Activated naive CD8-positive, alpha-beta T cell (primary cell): ENCODE measurements around the gene FOXJ1.
A peak's percentile ranks its signal among the peaks of the same experiment; 100 is the strongest.

Source experiments
- H3K27ac Mint-ChIP-seq: one replicate; pipeline ENCODE4 v1.8.0; 2021; ENCODE audit warnings: mixed read lengths
- H3K27me3 Mint-ChIP-seq: one replicate; pipeline ENCODE4 v1.8.0; 2021; ENCODE audit warnings: mixed read lengths
- H3K36me3 Mint-ChIP-seq: one replicate; pipeline ENCODE4 v1.8.0; 2021; ENCODE audit warnings: mixed read lengths
- H3K4me1 Mint-ChIP-seq: one replicate; pipeline ENCODE4 v1.8.0; 2021; ENCODE audit warnings: low read depth, mixed read lengths
- H3K4me3 Mint-ChIP-seq: one replicate; pipeline ENCODE4 v1.8.0; 2021; ENCODE audit warnings: mild to moderate bottlenecking, mixed read lengths
- H3K9me3 Mint-ChIP-seq: one replicate; pipeline ENCODE4 v1.8.0; 2021; ENCODE audit warnings: low read depth, mixed read lengths

The FOXJ1 gene

DNA sequence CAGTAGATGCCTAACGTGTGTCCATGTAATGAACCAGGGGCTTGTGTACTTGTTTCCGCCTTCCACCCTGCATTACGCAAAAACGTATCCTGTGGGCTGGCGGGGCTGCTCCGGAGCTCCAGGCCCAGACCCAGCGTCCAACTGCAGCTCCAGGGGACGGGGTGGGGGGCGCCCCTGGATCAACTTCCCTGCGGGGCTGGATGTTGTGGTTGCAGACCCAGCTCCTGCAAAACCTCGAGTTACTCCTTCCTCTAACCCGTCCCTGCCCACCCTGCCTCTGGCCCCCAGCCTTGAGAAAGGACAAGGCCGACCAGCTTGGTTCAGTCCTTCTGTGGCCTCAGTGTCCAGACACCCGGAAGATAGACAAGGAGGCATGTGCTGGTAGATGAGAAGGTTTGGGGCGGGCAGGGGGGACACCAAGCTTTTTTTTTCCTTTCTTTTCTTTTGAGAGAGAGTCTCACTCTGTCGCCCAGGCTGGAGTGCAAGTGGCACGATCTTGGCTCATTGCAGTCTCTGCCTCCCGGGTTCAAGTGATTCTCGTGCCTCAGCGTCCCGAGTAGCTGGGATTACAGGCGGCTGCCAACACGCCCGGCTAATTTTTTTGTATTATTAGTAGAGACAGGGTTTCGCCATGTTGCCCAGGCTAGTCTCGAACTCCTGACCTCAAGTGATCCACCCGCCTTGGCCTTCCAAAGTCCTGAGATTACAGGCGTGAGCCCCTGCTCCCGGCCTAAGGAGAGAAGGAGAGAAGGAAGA lies 36.7 kb downstream of the FOXJ1 start:
- peak overlapping the region; percentile 96 for H3K27ac Mint-ChIP-seq
- no peaks in the 10 kb centered on the region for H3K27me3 Mint-ChIP-seq
- peaks cover 22% of the 10 kb centered on the region for H3K4me1 Mint-ChIP-seq
- H3K36me3 Mint-ChIP-seq, result peaks cover 2% of the 10 kb centered on the region
- H3K9me3 Mint-ChIP-seq, result no peaks in the 10 kb centered on the region
- peak overlapping the region; percentile 95 for H3K4me3 Mint-ChIP-seq

DNA sequence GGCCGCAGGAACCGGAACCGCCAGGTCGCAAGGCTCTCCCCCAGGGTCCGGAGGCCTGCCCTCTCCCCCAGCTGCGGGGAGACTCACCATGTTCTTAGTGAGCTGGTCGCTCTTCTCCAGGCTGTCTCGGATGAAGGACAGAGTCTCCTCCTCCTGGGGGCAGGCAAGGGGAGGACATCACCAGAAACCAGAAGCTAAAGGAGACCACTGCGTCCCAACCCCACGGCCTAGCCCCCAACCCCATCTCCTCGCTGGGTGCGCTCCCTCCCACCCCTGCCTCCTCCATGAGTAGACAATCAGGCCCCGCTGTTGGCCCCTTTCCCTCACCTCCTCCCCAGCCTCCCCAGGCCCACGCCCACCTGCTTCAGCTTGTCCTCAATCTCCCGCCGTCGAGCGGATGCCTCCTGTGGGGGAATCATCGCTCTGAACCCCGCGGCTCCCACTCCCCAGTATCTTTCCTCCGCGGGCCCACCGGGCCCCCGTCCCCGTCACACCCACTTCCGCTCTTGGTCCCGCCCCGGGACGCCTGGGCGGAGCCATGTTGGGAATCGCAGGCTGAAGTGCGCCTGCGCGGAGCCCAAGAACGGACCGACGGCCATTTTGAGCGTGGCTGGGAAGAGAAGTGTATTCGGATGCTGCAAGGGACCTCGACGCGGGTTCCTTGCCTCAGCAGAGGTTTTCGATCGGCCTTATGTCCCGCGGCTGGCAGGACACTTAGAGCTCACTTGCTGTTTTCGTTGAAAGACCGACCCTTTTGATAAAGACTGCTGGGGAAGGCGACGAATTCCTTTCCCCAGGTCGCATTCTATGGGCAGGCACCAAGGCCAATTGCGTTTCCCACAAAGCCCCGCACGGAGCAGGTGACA lies 37.5 kb downstream of the FOXJ1 start, which contains the start of gene EXOC7:
TSS of gene EXOC7 (minus strand) at position 514 of the 866 bp plus-strand sequence. CDS start at position 419, 95 bp downstream.
- Mint-ChIP-seq H3K27ac (peak within 1 kb of the TSS; percentile 96), H3K4me3 (peak within 1 kb of the TSS; percentile 95), H3K36me3 (peaks cover 2% of the 10 kb centered on the region), H3K27me3 (no peaks in the 10 kb centered on the region), H3K4me1 (peaks cover 22% of the 10 kb centered on the region), H3K9me3 (no peaks in the 10 kb centered on the region)

DNA sequence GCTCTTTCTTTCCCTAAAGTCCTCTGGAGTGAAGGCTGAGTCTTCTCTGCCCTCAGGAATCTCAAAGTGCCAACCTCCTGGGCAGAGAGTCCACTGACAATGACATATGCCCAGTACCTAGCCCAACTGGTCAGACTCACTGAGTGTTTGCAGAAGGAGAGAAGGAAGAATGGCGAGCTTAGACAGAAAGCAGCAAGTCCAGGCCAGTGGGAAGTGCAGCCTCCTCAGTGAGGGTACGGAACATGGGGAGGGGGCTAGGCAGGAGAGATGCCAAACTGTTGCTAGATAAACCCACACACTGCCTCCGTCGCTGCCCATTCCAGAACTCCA lies 38.1 kb downstream of the FOXJ1 start:
- H3K36me3 Mint-ChIP-seq, result peaks cover 2% of the 10 kb centered on the region
- peaks cover 22% of the 10 kb centered on the region for H3K4me1 Mint-ChIP-seq
- H3K27me3 Mint-ChIP-seq, result no peaks in the 10 kb centered on the region
- peak overlapping the region; percentile 96 for H3K27ac Mint-ChIP-seq
- peak overlapping the region; percentile 95 for H3K4me3 Mint-ChIP-seq
- no peaks in the 10 kb centered on the region for H3K9me3 Mint-ChIP-seq

DNA sequence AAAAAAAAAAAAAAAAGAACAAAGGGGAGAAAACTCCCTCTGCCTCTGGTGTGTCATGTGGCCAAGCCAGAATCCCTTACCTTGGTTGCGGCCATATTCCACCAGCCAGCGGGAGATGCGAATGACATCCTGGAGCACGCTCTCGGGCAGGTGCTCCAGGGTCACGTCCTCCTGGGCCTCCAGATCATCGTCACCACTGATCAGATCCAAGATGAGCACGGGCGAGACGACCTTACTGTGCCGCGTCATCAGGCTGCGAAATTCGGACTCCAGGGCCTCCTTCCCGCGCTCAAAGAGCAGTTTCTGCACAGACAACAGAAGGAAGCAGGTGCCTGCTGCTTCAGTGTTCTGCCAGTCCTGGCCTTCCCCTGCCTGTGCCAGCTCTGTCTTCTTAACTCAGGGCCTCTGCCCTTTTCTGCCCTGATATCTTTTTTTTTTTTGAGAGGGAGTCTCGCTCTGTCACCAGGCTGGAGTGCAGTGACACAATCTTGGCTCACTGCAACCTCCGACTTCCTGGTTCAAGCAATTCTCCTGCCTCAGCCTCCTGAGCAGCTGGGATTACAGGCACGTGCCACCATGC lies 43.2 kb downstream of the FOXJ1 start:
- Mint-ChIP-seq H3K27me3 (no peaks in the 10 kb centered on the region), H3K4me1 (peaks cover 17% of the 10 kb centered on the region), H3K36me3 (peaks cover 4% of the 10 kb centered on the region), H3K27ac (no peak overlapping the region), H3K4me3 (no peak overlapping the region), H3K9me3 (no peaks in the 10 kb centered on the region)

DNA sequence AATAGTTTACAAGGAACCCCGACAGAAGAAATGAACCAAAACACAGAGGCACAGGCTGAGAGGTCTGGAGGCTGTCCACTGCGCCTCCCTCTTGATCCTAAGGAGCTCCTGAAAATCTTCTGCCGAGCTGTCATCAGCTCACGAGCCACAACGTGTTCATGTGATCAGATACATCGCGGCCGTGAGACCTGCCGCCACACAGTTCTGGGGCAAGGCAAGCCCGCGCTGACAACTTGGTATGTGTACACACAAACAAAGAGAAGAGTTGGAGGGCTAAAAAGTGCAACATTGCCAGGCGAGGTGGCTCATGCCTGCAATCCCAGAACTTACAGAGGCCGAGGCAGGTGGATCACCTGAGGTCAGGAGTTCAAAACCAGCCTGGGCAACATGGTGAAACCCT lies 45.1 kb downstream of the FOXJ1 start:
- Mint-ChIP-seq H3K9me3 (no peaks in the 10 kb centered on the region), H3K27ac (peak overlapping the region; percentile 50), H3K4me1 (peaks cover 6% of the 10 kb centered on the region), H3K4me3 (no peak overlapping the region), H3K36me3 (peaks cover 2% of the 10 kb centered on the region), H3K27me3 (no peaks in the 10 kb centered on the region)

DNA sequence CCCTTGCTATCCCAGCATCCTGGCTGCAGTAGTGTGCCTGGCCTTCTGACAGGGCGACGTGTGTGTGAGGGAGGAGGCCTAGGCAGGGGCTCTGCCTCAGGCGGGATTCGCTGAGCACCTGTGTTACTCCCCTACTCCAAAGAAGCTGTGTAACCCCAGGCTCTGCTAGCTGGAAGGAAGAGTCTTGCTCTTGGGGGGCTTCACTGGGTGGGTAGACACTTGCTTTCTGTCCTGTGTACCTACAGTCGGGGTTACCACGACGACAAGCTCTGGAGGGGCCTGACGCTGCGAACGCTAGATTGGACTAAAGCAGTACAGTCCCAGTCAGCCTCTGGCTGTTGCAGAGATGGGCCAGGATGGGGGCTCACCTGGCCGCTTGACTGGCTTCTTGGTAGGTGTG lies 47.0 kb downstream of the FOXJ1 start:
- Mint-ChIP-seq H3K9me3 (no peaks in the 10 kb centered on the region), H3K36me3 (peaks cover 2% of the 10 kb centered on the region), H3K4me3 (no peak overlapping the region), H3K27ac (no peak overlapping the region), H3K4me1 (peaks cover 4% of the 10 kb centered on the region), H3K27me3 (no peaks in the 10 kb centered on the region)

DNA sequence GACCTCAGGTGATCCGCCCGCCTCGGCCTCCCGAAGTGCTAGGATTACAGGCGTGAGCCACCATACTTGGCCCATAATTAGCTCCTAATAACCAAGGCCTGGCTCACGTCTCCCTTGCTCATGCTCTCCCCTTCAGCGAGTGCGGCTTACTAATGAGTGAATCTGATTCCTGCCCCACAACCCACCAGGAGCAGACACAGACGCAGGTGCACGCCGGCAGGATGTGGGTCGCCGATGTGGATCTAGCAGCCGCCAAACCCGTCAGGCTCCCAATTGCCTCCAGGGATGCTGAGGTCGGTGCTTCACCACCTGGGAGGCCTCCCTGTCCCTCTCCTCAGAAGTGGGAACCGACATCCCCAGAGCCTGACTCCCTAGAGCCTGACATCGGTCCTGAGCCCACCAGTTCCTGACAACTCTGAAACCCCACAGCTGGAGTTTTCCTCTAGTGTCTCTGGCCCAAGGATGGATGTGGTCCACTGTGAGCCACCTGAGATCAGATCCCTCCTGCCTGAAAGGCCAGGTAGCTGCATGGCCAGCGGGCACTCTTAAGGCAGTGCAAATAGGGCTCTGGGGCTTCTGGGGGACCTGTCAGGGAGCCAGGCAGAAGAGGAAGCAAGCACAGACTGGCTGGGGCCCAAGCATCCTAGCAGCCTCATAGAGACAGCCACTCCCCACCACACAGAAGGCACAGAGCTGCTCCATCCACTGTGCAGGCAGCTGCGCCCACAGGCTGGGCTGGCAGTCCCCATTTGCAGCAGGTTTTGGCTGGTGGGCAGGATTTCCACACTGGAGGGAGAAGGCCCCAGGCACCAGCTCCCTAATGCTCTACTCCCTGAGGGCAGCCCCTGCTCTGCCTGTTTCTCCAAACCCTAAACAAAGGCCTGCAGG lies 48.3 kb downstream of the FOXJ1 start:
- Mint-ChIP-seq H3K4me3 (no peak overlapping the region), H3K36me3 (peaks cover 2% of the 10 kb centered on the region), H3K9me3 (no peaks in the 10 kb centered on the region), H3K27me3 (no peaks in the 10 kb centered on the region), H3K27ac (no peak overlapping the region), H3K4me1 (peaks cover 4% of the 10 kb centered on the region)

DNA sequence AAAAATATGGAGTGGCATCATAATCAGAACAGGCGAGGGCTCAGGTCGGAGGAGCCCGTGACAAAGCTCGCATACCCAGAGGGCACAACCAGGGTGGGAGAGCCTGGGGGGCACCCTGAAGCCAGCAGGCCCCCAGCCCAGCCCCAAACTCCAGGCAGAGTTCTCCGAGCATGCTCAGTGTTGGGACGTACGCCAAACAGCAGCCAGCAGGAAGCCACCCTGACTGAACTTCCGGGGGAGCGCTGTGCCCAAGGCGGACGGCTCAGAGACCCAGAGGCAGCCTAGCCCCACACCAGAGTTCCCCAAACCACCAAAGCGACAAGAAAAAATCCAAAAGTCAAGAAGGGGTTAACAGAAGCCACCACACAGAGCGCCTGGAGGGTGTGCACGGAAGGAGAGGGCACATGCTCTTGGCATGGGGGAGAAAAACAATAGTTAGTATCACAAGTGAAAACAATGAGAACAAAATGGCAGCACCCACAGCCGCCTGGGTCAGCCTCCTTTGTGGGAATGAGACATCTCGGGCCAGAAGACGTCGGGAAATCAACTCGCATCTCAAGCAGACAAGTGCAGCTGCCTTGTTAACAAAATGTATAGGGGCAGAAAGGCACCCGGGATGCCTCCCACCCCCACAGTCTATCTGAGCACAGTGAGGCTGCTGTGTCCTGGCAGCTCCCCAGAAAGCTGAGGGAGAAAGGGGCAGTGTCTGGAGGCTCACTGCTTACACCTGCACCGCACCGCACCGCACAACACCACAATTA lies 49.3 kb downstream of the FOXJ1 start:
- H3K4me3 Mint-ChIP-seq, result peak overlapping the region; percentile 61
- H3K9me3 Mint-ChIP-seq, result no peaks in the 10 kb centered on the region
- H3K4me1 Mint-ChIP-seq, result peaks cover 4% of the 10 kb centered on the region
- peak overlapping the region; percentile 90 for H3K27ac Mint-ChIP-seq
- H3K36me3 Mint-ChIP-seq, result peaks cover 2% of the 10 kb centered on the region
- no peaks in the 10 kb centered on the region for H3K27me3 Mint-ChIP-seq

DNA sequence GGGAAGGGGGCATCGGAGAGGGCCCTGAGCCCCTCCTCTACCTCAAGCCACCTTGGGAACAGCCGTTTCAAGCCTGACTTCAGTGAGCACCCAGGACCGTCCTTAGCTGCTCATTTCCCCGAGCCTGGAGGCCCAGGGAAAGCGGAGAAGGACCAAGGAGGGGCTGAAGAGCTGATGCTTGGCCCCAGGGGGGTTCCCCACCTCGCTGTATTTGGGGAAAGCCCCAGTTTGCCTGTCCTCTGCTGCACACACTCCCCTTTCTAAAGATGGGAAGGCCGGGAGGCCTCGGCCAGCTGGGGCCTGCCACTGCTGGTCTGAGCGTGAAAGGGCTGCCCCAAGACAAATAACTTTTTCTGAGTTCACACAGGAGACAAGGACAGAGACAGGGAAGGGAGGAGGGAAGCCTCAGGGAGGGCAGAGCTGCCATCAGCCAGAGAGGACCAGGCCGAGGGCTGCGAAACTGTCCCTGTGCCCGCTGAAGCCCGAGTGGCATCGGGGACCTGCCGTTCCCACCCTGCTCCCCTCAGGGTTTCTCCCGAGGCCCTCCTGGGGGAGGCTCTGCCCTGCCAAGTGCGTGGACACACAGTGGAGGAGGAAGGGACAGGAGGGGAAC lies 50.4 kb downstream of the FOXJ1 start:
- Mint-ChIP-seq H3K9me3 (no peaks in the 10 kb centered on the region), H3K27ac (no peak overlapping the region), H3K27me3 (no peaks in the 10 kb centered on the region), H3K36me3 (no peaks in the 10 kb centered on the region), H3K4me3 (no peak overlapping the region), H3K4me1 (peaks cover 4% of the 10 kb centered on the region)

DNA sequence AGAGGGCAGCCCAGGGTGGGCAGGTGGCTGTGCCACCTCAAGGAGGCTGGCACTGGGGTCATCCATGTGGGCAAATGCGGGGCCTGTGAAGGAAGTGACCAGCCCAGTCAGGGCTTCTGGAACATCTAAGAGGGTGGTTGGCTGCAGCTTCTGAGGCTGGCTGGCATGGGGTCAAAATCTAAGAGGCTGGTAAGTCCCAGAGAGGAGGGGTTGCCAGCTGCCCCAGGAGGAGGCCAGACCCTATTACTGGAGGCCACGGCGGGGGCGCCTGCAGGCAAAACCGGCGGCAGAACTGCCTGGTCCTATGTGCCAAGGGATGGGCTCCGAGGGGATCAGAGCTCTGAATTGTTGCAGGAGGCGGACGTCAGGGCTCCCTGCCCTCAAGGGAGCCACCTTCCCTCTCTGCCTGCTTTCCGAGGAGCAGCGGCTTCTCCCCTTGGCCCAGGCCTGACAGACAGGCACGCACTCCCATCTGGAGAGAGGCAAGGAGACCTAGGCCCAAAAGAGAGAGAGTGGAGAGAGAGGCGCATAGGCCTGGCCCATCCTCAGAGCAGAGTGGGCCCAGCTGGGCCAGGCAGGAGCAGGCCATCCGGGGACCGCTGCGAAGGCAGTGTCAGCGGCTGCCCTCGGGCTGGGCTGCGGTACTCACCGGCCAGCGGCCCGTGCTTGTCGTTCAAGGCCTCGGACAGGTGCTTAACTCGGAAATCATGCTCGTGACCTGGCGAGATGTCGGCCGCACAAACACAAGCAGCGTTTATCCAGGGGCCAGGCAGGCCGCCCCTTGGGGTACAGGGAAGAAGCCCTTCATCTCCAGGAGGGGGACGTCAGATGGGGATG lies 51.1 kb downstream of the FOXJ1 start:
- no peaks in the 10 kb centered on the region for H3K36me3 Mint-ChIP-seq
- H3K27ac Mint-ChIP-seq, result no peak overlapping the region
- peaks cover 4% of the 10 kb centered on the region for H3K4me1 Mint-ChIP-seq
- H3K9me3 Mint-ChIP-seq, result no peaks in the 10 kb centered on the region
- H3K27me3 Mint-ChIP-seq, result no peaks in the 10 kb centered on the region
- no peak overlapping the region for H3K4me3 Mint-ChIP-seq

DNA sequence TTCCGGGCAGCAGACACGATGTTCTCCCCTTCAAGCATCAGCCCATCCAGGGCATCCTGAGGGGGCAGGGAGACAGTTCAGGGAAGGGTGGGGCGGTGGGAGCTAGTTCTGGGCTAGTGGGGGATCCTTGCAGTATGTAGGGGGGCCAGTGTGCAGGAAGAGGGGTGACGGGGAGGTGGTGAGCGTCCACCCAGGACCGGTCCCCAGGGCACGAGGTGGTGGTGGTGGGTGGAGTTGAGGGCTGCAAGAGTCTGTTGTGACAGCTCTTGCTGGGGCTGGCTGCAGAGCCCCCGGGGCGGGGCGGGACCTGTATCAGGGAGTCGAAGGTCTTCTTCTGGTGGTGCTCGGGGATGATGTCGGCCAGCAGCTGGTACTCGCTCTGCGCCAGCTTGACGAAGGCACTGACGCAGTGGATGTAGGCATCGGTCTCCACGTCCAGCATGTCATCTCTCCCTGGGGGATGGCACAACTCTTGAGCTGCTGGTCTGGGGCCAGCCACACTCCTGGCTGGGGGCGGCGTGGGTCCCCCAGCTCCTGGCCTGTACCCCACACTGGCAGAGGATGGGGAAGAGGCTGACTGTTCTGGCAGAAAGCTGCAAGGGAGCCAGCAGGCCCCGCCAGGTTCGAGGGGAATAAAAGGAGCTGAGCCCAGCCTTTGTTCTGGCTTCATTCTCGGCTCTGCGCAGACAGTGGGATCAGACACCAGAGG lies 52.0 kb downstream of the FOXJ1 start:
- H3K9me3 Mint-ChIP-seq, result no peaks in the 10 kb centered on the region
- no peak overlapping the region for H3K27ac Mint-ChIP-seq
- H3K27me3 Mint-ChIP-seq, result no peaks in the 10 kb centered on the region
- H3K36me3 Mint-ChIP-seq, result no peaks in the 10 kb centered on the region
- H3K4me1 Mint-ChIP-seq, result peaks cover 4% of the 10 kb centered on the region
- H3K4me3 Mint-ChIP-seq, result no peak overlapping the region

DNA sequence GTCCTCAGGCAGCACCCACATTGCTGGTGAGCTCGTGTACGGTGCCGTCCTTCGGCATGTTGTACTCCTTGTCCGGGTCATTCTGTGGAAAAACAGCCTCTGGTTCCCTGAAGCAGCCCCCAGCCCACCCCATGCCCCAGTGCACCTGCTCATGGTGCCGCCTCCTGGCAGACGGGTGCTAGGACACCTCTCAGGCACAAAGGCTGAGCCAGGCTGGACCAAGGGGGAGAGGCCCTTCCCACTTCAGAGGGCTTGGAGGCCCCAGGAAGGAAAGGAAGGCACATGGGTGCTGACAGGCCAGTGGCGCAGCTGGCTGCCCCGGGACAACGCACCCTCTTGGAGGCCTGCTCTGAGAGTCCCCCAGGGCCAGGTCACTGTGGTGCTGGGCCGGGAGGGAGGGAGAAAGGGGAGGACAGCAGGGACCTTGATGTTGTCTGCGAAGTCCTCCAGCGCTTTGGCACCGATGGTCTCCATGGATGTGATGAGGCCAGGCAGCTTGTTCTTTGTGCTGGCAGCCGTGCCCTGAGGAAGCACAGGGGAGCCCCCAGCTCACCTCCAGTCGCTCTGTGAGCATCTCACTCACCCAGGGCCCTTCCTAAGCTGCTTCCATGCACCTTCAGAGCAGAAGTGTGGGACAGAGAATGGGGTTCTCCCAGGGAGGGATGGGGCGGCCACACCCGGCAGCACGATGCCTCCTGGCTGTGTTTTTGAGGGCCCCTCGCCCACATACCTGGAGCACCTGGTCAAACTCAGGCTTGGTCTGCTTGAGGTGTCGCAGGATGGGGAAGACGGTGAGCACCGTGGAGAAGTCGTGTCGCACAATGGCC lies 52.8 kb downstream of the FOXJ1 start:
- Mint-ChIP-seq H3K27ac (no peak overlapping the region), H3K9me3 (no peaks in the 10 kb centered on the region), H3K4me3 (no peak overlapping the region), H3K36me3 (no peaks in the 10 kb centered on the region), H3K27me3 (no peaks in the 10 kb centered on the region), H3K4me1 (peaks cover 4% of the 10 kb centered on the region)
